COLO829 (cell line): Measurements from ENCODE around the gene ANO7.

ENCODE experiments used
- DNase-seq: peaks from one replicate; pipeline ENCODE4 v3.0.0; 2012; ENCODE audit warnings: low spot score

The ANO7 gene

GRCh38 chr2:241273210-241274020, 84.9 kb downstream of the ANO7 start:
- DNase-seq, result no peak

GRCh38 chr2:241274127-241274526, 85.7 kb downstream of the ANO7 start:
- DNase-seq, result no peak
